Activated T-helper 1 cell treated with Interleukin-2 at 50 U/mL for 16 hours (primary cell): ENCODE results near the gene ASIC1.
"Not testable (repeated sequence)": the region's sequence is repeated elsewhere in the genome, so short reads cannot be mapped to it uniquely, and the experiment has no call there.

Experiments
- DNase-seq: peaks from one replicate; pipeline ENCODE4 v3.0.0-alpha.2; 2020; ENCODE audit warnings: low read depth

Gene ASIC1

DNA sequence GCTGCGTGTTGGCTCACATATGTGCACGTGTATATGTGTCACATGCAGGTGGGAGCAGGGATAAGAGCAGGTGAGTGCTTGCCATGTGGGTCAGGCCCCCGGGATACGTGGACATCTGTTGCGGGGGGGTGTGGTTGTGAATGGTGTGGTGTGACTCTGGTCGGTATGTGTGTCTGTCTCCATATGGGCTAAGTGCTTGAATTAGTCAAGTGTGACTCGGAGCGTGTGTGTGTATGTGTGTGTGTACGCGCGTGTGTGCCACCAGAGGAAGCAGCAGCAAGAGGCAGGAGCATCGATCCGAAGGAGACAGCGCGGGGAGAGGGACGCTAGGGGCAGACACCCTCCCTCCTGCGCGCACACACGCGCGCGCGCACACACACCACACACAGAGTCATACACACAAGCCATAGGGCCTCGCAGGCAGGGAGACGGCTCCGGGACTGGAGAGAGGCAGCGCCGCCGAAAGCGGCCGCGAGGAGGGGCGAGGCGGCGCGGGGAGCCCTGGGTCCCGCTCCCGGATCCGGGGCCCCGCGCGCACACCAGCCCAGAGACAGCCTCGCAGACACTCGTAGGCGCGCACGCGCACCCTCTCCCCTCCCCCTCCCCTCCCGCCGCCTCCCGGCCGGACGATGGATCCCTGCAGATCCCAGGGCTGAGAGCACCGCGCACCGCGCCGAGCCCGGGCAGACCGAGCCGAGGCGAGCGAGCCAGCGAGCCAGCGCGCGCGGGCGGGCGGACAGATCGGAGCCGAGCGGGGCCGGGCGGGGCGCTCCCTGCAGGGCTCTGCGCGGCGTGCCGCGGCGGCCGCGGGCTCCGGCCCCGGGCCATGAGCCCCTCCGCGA lies at the start of gene ASIC1:
Gene ASIC1, plus strand, starts transcription at position 597 of the 842 bp plus-strand sequence. CDS start 1,171 bp downstream, outside the sequence.
- DNase-seq = peak; percentile 13

- no peak for DNase-seq
Measured at GRCh38 chr12:50013361-50014147, 43.8 kb upstream of the ASIC1 start.

DNA sequence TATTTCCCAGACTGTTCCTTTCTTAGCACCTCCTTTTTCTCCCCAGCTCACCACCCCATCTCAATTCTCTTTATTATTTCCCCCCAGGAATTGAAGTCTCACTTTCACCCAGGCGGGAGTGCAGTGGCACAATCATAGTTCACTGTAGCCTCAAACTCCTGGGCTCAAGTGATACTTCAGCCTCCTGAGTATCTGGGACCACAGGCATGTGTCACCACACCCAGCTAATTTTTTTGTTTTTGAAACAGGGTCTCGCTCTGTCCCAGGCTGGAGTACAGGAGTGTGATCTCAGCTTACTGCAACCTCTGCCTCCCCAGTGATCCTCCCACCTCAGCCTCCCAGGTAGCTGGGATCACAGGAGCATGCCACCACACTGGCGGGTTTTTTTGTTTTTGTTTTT lies 43.1 kb upstream of the ASIC1 start:
- no peak for DNase-seq

DNA sequence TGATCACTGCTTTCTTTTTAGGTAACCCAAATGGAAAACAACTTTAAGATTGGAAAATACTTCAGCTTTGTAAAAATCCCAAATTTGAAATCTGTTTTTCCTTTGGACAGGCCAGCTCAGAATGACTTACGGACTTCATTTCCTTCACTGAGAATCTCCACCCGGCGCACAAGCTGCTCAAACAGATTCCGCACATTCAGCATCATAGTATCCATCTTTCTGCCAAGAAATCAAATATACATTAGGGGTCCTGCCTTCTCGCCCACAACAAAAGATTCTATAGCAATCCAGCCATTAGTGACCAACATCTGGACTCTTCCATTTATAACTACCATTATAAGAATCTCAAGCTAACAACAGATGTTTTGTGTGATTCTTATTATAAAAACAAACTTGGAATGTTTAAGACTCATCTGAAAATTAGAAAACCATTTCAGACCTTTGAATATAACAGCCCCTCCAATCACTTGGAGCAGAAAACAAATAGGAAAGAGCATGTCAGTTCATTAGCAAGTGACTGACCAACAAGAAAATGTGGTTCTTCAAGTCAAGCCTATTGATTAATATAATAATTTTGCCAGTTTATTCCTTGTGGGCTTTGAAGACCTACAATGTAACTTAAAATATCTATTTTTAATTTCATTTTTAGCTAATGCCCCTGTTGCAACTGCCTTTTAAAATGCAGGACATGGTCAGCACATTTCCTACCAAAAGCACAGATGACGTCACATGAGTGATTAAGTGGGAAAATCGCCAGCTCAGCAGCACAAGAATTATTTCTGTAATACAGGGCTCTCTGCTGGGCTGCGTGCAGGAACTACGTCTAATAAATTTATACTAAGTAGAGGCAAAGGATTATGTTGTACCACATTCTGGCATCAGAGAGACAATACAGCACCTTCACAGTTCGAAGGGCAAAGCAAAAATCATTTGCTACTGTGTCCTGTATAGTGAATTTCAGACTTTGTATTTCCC lies 40.6 kb upstream of the ASIC1 start:
- no peak for DNase-seq

DNA sequence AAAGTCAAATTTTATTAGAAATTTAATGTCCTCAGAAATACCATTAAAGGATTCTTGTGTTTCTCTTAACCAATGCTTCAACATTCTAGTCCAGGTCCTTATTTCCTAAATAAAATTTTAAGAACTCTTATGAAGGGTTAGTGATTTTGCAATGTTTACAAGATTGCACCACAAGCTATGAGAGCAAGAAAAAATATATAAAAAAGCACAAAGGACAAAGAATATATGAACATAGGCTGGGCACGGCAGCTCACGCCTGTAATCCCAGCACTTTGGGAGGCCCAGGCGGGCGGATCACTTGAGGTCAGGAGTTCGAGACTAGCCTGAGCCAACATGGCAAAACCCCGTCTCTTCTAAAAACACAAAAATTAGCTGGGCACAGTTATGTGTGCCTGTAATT lies 39.8 kb upstream of the ASIC1 start:
- DNase-seq = no peak

GRCh38 chr12:50018154-50018553 lies 39.2 kb upstream of the ASIC1 start:
- DNase-seq = no peak

DNA sequence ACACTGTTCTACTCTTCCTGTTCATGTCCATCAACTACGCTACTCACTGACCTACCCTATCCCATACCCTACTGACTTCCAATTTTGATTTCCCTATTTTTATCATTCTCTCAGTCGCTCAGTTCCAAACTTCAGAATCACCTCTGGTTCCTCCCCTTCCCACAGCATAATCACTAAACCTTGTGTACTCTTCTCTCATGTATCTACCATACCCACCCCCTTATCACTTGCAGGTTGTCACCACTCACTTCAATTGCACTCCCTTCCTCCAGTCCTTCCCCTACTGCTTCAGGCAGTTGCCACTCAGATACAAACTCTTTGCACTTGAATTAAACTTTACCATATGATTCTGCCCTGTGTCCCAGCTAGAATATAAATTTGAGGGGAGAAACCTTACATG lies 38.4 kb upstream of the ASIC1 start:
- DNase-seq = no peak

DNA sequence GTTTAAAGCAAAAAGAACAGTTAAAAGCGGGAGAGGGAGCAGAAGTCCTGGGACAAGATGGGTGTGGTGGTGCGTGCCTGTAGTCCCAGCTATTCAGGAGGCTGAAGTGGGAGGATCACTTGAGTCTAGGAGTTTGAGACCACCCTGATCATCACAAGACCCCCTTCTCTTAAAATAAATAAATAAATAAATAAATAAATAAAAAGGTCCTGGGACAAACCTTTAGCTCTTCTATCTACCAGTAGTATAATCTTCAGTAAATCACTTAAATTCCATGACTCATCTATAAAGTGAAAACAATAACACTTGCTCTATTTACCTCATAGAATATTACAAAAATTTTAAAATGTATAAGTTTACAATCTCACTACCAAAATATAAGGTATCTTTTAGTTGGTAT lies 37.9 kb upstream of the ASIC1 start:
- no peak for DNase-seq

DNA sequence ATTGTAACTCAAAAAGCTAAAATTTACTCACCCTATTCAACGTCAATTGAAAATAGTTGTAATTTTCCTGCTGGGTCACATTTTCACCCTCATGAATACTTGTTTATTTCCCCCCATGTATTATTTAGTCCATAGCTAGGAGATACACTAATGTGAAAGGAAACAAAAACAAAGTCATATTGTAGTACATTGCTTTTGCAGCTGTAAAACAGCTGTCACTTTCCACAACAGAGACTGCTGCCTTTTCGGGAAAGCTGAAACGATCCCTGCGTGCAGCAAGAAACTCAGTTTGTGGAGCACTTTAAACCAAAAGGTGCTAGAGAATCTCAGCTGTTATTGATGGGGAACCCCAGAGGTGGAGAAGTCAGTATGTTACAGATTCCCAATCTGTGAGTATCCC lies 36.4 kb upstream of the ASIC1 start:
- no peak for DNase-seq

GRCh38 chr12:50022903-50023302 lies 34.5 kb upstream of the ASIC1 start:
- no peak for DNase-seq

- no peak for DNase-seq
Measured at GRCh38 chr12:50024227-50024626, 33.2 kb upstream of the ASIC1 start.

- DNase-seq = no peak
Measured at GRCh38 chr12:50024805-50025186, 32.6 kb upstream of the ASIC1 start.

DNA sequence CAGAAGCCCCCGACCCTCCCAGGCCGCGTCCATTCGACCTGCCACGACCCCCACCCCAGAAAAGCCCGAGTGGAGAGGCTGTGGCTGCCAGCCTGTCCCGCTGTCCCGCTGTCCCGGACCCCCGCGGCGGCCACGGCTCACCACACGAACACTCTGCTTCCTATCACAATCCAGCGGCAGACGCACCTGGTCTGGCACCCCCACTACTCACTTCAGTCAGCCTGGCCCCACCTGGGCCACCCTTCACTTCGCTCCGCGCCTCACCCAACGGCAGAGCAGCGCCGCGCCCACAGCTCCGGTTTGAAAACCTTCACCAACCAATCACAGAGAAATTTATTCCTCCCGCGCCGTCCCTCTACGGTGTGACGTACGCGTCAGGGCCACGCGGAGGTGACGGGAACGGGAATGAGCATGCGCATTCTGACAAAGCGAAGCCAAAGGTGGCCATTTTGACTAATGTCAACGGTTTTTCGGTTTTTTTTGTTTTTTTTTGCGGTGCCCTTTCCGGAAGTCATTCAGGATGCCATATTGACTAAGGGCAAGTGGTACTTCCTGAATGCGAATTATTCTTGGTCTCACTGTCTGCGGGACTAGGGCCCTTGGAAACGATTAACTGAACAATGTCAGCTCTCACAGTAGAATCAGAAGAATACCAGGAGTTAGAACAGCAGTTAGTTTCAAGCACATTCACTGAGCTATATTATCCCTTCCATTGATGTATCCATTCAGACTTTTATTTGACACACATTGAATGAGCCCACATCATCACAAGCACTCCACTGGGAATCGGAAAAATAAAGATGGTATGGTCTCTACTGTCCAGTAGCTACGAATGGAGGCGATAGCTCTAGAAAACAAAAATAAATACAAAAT lies 32.0 kb upstream of the ASIC1 start, which contains the start of gene RACGAP1:
Gene RACGAP1, minus strand, starts transcription at position 308 of the 873 bp plus-strand sequence. CDS start 8,779 bp downstream, outside the sequence.
- DNase-seq = peak; percentile 88

DNA sequence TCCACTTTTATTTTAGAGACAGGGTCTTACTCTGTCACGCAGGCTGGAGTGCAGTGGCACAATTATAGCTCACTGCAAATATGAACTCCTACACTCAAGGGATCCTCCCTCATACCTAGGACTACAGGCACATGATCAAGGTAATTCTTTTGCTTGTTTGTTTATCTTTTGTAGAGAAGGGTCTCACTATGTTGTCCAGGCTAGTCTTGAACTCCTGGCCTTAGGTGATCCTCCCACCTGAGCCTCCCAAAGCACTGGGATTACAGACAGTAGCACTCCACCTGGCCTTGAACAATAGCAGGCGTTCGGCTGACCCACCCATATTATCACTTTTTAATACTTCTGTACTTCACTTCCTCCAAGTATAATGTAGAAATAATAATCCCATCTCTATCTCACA lies 30.7 kb upstream of the ASIC1 start:
- no peak for DNase-seq

- not testable (repeated sequence) for DNase-seq
Measured at GRCh38 chr12:50030449-50030848, 26.9 kb upstream of the ASIC1 start.

GRCh38 chr12:50032515-50032853 lies 24.9 kb upstream of the ASIC1 start:
- DNase-seq = no peak

GRCh38 chr12:50032854-50033581 lies 24.4 kb upstream of the ASIC1 start:
- no peak for DNase-seq

DNA sequence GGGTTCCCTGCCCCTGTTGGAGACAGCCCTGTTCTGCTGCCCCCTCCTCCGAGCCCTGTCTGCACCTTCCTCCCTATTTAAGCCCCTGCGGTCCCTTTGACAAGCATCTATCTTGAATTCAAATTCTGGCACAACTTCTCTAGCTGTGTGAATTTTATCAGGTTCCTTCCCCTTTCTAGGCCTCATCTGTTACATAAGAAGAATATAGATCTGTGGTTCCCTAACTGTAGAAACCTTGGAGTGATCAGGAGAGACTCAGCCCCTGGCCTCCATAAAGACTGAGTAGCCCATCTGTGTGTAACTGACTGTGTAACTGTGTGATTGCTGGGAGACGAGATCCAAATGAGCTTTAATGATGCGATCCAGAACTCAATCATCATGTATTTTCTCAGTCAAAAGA lies 19.1 kb upstream of the ASIC1 start:
- DNase-seq = no peak

GRCh38 chr12:50039151-50039835 lies 18.1 kb upstream of the ASIC1 start:
- DNase-seq = peak; percentile 65

GRCh38 chr12:50040657-50041056 lies 16.7 kb upstream of the ASIC1 start:
- no peak for DNase-seq
